BE2C (cell line): ENCODE data around the gene FNTB.

Experiments
- DNase-seq: peaks from one replicate; pipeline ENCODE4 v3.0.0-alpha.2; 2020
- H3K27me3 ChIP-seq: fragments of 250-450 bp; sonication (Bioruptor Pico); 2 replicates; pipeline ENCODE4 v1.5.1; 2020; ENCODE audit warnings: mild to moderate bottlenecking
- H3K36me3 ChIP-seq: fragments of 250-450 bp; sonication (Bioruptor Pico); 2 replicates; pipeline ENCODE4 v1.5.1; 2020; ENCODE audit warnings: mild to moderate bottlenecking
- H3K4me1 ChIP-seq: fragments of 250-450 bp; sonication (Bioruptor Pico); 2 replicates; pipeline ENCODE4 v1.5.1; 2020
- H3K4me3 ChIP-seq: 2 replicates; pipeline ENCODE4 v1.5.1; 2011; ENCODE audit warnings: low read depth, low read length
- H3K9me3 ChIP-seq: fragments of 250-450 bp; sonication (Bioruptor Pico); 2 replicates; pipeline ENCODE4 v1.5.1; 2020
- TF ChIP-seq, protein P1 (sequence below): IDR thresholded peaks from 2 replicates; pipeline ENCODE4 v1.5.1; 2012; ENCODE audit warnings: mild to moderate bottlenecking, low read depth, low read length

Gene FNTB

DNA sequence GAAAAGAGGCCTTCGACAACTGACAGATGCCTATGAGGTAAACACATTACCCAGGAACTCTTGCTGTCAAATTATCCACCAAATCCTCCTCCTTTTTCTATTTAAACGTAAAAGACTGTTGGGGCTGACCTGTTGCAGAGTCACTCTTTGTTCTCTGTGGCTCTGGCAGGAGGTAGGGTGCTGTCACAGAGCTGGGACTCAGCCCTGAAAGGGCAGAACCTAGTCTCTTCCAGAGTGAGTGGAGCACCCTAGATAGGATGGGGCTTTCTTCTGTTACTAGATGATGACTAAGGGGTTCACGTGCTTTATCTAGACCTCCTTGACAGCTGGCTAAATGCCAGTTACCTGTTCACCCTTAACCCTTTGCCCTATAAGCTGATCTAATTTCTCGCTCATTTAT lies 25.7 kb downstream of the FNTB start:
- Histone ChIP-seq H3K27me3 (no peaks in the 10 kb centered on the region), H3K9me3 (no peaks in the 10 kb centered on the region), H3K4me3 (no peak overlapping the region), H3K4me1 (no peaks in the 10 kb centered on the region), H3K36me3 (peaks cover 6% of the 10 kb centered on the region; the same call in 1 of the 2 replicates)
- TF ChIP-seq, protein P1, sequence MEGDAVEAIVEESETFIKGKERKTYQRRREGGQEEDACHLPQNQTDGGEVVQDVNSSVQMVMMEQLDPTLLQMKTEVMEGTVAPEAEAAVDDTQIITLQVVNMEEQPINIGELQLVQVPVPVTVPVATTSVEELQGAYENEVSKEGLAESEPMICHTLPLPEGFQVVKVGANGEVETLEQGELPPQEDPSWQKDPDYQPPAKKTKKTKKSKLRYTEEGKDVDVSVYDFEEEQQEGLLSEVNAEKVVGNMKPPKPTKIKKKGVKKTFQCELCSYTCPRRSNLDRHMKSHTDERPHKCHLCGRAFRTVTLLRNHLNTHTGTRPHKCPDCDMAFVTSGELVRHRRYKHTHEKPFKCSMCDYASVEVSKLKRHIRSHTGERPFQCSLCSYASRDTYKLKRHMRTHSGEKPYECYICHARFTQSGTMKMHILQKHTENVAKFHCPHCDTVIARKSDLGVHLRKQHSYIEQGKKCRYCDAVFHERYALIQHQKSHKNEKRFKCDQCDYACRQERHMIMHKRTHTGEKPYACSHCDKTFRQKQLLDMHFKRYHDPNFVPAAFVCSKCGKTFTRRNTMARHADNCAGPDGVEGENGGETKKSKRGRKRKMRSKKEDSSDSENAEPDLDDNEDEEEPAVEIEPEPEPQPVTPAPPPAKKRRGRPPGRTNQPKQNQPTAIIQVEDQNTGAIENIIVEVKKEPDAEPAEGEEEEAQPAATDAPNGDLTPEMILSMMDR = no peak
- no peak for DNase-seq

DNA sequence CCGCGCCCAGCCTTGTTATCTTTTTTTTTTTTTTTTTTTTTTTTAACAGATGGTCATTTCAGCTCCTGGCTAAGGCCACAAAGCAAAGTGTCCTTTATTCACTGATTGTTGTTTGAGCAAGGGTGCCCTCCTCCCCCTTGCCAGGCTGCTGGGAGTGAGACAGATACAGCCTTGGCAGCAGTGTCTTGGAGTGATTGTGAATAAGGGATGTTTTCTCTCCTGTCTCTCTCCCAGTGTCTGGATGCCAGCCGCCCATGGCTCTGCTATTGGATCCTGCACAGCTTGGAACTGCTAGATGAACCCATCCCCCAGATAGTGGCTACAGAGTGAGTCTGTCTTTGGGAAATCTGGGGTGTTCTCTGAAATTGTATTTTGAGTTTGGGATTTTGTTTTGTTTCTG lies 28.7 kb downstream of the FNTB start:
- H3K4me1 ChIP-seq = no peaks in the 10 kb centered on the region
- no peaks in the 10 kb centered on the region for H3K9me3 ChIP-seq
- TF ChIP-seq, protein P1 = no peak
- no peaks in the 10 kb centered on the region for H3K27me3 ChIP-seq
- H3K4me3 ChIP-seq = no peak overlapping the region
- DNase-seq = no peak
- H3K36me3 ChIP-seq = peaks cover 6% of the 10 kb centered on the region

DNA sequence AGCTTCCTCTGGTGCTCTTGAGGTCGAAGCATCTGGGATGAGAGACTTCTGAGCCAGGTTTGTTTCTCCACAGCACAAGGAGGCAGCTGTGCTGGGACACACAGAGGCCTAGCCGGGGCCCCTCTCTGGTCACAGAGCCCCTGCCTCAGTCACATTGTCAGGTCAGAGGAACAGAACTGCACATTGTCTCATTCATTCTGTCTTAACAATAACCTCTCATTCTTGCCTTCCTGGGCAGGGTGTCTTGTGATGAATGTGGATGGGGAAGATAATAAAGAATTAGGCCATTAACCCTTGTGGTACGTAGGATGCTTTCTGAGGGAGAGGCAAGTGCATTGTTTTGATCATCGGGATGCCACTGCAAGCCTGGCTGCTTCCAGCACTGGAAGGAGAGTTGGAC lies 29.8 kb downstream of the FNTB start:
- Histone ChIP-seq H3K9me3 (no peaks in the 10 kb centered on the region), H3K4me3 (no peak overlapping the region), H3K4me1 (no peaks in the 10 kb centered on the region), H3K36me3 (peaks cover 6% of the 10 kb centered on the region), H3K27me3 (no peaks in the 10 kb centered on the region)
- no peak for DNase-seq
- TF ChIP-seq, protein P1 = no peak

DNA sequence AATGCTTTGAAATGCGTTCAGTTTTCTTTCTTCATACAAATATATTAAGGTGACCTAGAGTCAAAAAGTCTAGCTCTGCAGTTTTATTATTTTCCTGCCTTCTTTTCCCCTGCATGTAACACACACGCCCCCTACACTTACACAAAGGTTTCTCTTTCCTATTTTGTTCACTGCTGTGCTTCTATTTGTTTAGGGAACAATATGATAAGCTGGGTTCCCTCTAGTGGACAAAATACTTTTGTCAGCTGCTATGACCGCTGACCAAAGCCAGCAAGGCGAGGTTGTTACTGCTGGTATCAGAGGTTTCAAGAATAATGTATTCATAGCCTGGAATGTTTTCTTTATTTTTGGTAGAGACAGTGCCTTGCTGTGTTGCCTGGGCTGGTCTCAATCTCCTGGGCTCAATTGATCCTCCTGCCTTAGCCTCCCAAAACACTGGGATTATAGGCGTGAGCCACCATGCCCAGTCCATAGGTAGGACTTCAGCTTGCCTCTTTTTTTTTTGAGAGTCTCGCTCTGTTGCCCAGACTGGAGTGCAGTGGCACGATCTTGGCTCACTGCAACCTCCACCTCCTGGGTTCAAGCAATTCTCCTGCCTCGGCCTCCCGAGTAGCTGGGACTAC lies 33.4 kb downstream of the FNTB start:
- Histone ChIP-seq H3K9me3 (no peaks in the 10 kb centered on the region), H3K4me3 (no peak overlapping the region), H3K27me3 (no peaks in the 10 kb centered on the region), H3K4me1 (no peaks in the 10 kb centered on the region), H3K36me3 (peaks cover 6% of the 10 kb centered on the region)
- peak; percentile 16 for DNase-seq
- TF ChIP-seq, protein P1 = peak; percentile 72

DNA sequence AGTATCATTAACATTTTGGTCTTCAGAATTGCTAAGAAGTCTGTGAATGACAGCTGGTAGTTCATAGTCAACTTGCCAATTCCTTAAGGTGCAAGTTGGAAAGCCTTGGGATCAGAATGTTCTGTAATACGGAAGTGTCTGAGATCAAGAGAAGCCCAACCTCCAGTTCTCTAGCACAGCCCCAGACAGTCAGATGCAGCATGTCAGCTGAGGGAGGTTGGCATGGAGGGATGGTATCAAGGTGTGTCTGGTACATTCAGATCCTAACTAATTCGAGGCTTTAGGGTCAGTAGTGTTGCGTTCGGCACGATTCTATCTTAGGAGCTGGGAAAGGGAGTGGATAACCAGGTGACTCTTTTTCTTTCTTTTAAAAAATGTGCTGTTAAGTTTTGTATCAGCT lies 38.3 kb downstream of the FNTB start:
- no peak for DNase-seq
- TF ChIP-seq, protein P1 = no peak
- no peaks in the 10 kb centered on the region for H3K27me3 ChIP-seq
- no peaks in the 10 kb centered on the region for H3K4me1 ChIP-seq
- peaks cover 10% of the 10 kb centered on the region; the same call in 1 of the 2 replicates for H3K36me3 ChIP-seq
- H3K9me3 ChIP-seq = no peaks in the 10 kb centered on the region
- H3K4me3 ChIP-seq = no peak overlapping the region

DNA sequence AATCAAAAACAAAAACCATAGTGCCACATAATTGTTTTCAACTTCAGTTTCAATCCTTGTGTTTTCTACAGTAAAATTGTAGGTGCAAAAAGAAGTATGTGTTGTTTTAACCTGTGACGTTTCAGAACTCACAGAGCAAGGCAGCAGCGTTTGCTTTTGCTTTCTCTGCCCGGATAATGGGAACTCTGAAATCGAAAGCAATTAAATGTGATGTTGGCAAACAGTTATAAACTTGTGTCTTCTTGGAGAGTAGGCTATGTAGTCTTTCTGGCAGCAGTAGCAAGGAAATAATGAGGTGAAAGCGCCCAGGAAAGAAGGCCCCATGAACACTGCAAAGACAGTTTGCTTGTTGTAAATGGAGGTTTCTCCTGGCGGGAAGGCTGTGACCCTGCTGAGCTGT lies 39.1 kb downstream of the FNTB start:
- no peaks in the 10 kb centered on the region for H3K9me3 ChIP-seq
- no peak overlapping the region for H3K4me3 ChIP-seq
- no peak for DNase-seq
- H3K27me3 ChIP-seq = no peaks in the 10 kb centered on the region
- H3K36me3 ChIP-seq = peaks cover 15% of the 10 kb centered on the region; the same call in 1 of the 2 replicates
- TF ChIP-seq, protein P1 = no peak
- H3K4me1 ChIP-seq = no peaks in the 10 kb centered on the region
